ENCODE results near the gene LTN1. TPM values are rescaled to one million over a fixed set of nuclear protein-coding genes. Genes with fewer than 3 reads are reported as not detected.

Gene LTN1
- total RNA-seq, 1 donor from 2014 or later = 28.9 TPM

GRCh38 chr21:28899744-28900143 is 92.9 kb downstream of the LTN1 start:
- H3K4me3 ChIP-seq (ENCODE audit: insufficient read depth, low read depth, low read length) = no peak overlapping the region
- H2AFZ ChIP-seq (ENCODE audit: low read depth, low read length) = no peak overlapping the region
- H3K9me3 Mint-ChIP-seq (ENCODE audit: unreplicated experiment) = no peaks in the 10 kb centered on the region
- H3K27me3 ChIP-seq (ENCODE audit: insufficient read depth, low read length) = peaks cover 7% of the 10 kb centered on the region
- H3K27me3 Mint-ChIP-seq (ENCODE audit: low read depth, unreplicated experiment) = no peaks in the 10 kb centered on the region
- no peak overlapping the region for H3K27ac Mint-ChIP-seq (ENCODE audit: unreplicated experiment)
- H3K9me3 ChIP-seq (ENCODE audit: insufficient read depth, low read depth, low read length) = no peaks in the 10 kb centered on the region
- no peaks in the 10 kb centered on the region for H3K36me3 Mint-ChIP-seq (ENCODE audit: low read depth, unreplicated experiment)
- H3K4me3 Mint-ChIP-seq (ENCODE audit: unreplicated experiment) = no peak overlapping the region
- H3K4me2 ChIP-seq (ENCODE audit: low read length) = no peak overlapping the region
- no peaks in the 10 kb centered on the region for H3K4me1 Mint-ChIP-seq (ENCODE audit: low read depth, unreplicated experiment)
- no peaks in the 10 kb centered on the region for H3K4me1 ChIP-seq (ENCODE audit: insufficient read depth, low read length)
- TF ChIP-seq EZH2 (IDR thresholded peaks at IDR 0.05; ENCODE audit: insufficient read depth, low read length) = no peak
- no peaks in the 10 kb centered on the region for H4K20me1 ChIP-seq (ENCODE audit: insufficient read depth, low read length)
- DNase-seq (ENCODE audit: low read depth) = no peak
- FAIRE-seq = peak; percentile 20
- no peaks in the 10 kb centered on the region for H3K36me3 ChIP-seq (ENCODE audit: insufficient read depth, low read length)
- no peak overlapping the region for H3K9ac ChIP-seq (ENCODE audit: low read length)
- no peaks in the 10 kb centered on the region for H3K79me2 ChIP-seq (ENCODE audit: insufficient read depth, low read length)
- H3K27ac ChIP-seq (ENCODE audit: low read depth, low read length) = no peak overlapping the region

DNA sequence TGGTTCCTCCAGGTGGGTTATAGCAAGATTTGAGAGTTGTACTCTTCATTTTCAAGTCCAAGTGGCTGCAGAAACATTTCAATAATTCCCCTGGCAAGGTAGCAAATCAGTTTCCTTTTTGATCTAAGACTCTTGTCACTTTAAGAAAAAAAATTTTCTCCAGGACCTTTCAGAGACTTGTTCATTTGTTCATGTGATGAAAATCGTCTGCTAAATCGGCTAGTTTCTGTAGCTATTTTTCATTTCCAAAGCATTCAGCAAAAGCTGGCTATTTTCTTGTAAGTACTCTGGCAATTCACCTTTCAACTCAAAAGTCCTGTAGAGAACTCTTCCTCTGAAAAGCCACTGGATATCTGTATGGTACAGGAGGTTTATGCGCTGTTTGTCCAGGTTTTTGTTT is 93.5 kb downstream of the LTN1 start:
- H3K27ac Mint-ChIP-seq (ENCODE audit: unreplicated experiment) = no peak overlapping the region
- no peaks in the 10 kb centered on the region for H4K20me1 ChIP-seq (ENCODE audit: insufficient read depth, low read length)
- no peak overlapping the region for H3K9ac ChIP-seq (ENCODE audit: low read length)
- H3K27me3 ChIP-seq (ENCODE audit: insufficient read depth, low read length) = peaks cover 7% of the 10 kb centered on the region
- no peaks in the 10 kb centered on the region for H3K9me3 ChIP-seq (ENCODE audit: insufficient read depth, low read depth, low read length)
- FAIRE-seq (no peak), DNase-seq (ENCODE audit: low read depth) (no peak)
- TF ChIP-seq CTCF (IDR thresholded peaks at IDR 0.05; ENCODE audit: insufficient read depth, low read depth, low read length) (no peak), EZH2 (IDR thresholded peaks at IDR 0.05; ENCODE audit: insufficient read depth, low read length) (no peak)
- H3K4me1 Mint-ChIP-seq (ENCODE audit: low read depth, unreplicated experiment) = no peaks in the 10 kb centered on the region
- no peaks in the 10 kb centered on the region for H3K9me3 Mint-ChIP-seq (ENCODE audit: unreplicated experiment)
- no peak overlapping the region for H2AFZ ChIP-seq (ENCODE audit: low read depth, low read length)
- no peak overlapping the region for H3K4me3 ChIP-seq (ENCODE audit: insufficient read depth, low read depth, low read length)
- no peak overlapping the region for H3K4me2 ChIP-seq (ENCODE audit: low read length)
- H3K4me3 Mint-ChIP-seq (ENCODE audit: unreplicated experiment) = no peak overlapping the region
- no peaks in the 10 kb centered on the region for H3K79me2 ChIP-seq (ENCODE audit: insufficient read depth, low read length)
- H3K27me3 Mint-ChIP-seq (ENCODE audit: low read depth, unreplicated experiment) = no peaks in the 10 kb centered on the region
- no peaks in the 10 kb centered on the region for H3K4me1 ChIP-seq (ENCODE audit: insufficient read depth, low read length)
- no peaks in the 10 kb centered on the region for H3K36me3 Mint-ChIP-seq (ENCODE audit: low read depth, unreplicated experiment)
- no peak overlapping the region for H3K27ac ChIP-seq (ENCODE audit: low read depth, low read length)
- H3K36me3 ChIP-seq (ENCODE audit: insufficient read depth, low read length) = no peaks in the 10 kb centered on the region

GRCh38 chr21:28893687-28894086 is 99.0 kb downstream of the LTN1 start:
- Histone ChIP-seq H2AFZ (ENCODE audit: low read depth, low read length) (no peak overlapping the region), H3K4me1 (ENCODE audit: insufficient read depth, low read length) (no peaks in the 10 kb centered on the region), H3K9ac (ENCODE audit: low read length) (no peak overlapping the region), H3K9me3 (ENCODE audit: insufficient read depth, low read depth, low read length) (no peaks in the 10 kb centered on the region), H3K27ac (ENCODE audit: low read depth, low read length) (no peak overlapping the region), H3K79me2 (ENCODE audit: insufficient read depth, low read length) (no peaks in the 10 kb centered on the region), H3K4me2 (ENCODE audit: low read length) (no peak overlapping the region), H3K4me3 (ENCODE audit: insufficient read depth, low read depth, low read length) (no peak overlapping the region), H4K20me1 (ENCODE audit: insufficient read depth, low read length) (no peaks in the 10 kb centered on the region), H3K27me3 (ENCODE audit: insufficient read depth, low read length) (peaks cover 8% of the 10 kb centered on the region), H3K36me3 (ENCODE audit: insufficient read depth, low read length) (no peaks in the 10 kb centered on the region)
- Mint-ChIP-seq H3K36me3 (ENCODE audit: low read depth, unreplicated experiment) (no peaks in the 10 kb centered on the region), H3K27ac (ENCODE audit: unreplicated experiment) (no peak overlapping the region), H3K4me3 (ENCODE audit: unreplicated experiment) (no peak overlapping the region), H3K27me3 (ENCODE audit: low read depth, unreplicated experiment) (no peaks in the 10 kb centered on the region), H3K4me1 (ENCODE audit: low read depth, unreplicated experiment) (no peaks in the 10 kb centered on the region), H3K9me3 (ENCODE audit: unreplicated experiment) (no peaks in the 10 kb centered on the region)
- FAIRE-seq (no peak), DNase-seq (ENCODE audit: low read depth) (no peak)
- TF ChIP-seq EZH2 (IDR thresholded peaks at IDR 0.05; ENCODE audit: insufficient read depth, low read length) (no peak), CTCF (IDR thresholded peaks at IDR 0.05; ENCODE audit: insufficient read depth, low read depth, low read length) (no peak)

All from astrocyte (in vitro differentiated cells and primary cell).